IPS-NIHi7 (cell line): ENCODE data around the gene ABCD1.
A peak's percentile ranks its signal among the peaks of the same experiment; 100 is the strongest.

ENCODE experiments used
- DNase-seq: peaks from one replicate; pipeline ENCODE4 v3.0.0; 2012; ENCODE audit warnings: mixed read lengths; ENCODE audit errors: extremely low spot score

Gene ABCD1

DNA sequence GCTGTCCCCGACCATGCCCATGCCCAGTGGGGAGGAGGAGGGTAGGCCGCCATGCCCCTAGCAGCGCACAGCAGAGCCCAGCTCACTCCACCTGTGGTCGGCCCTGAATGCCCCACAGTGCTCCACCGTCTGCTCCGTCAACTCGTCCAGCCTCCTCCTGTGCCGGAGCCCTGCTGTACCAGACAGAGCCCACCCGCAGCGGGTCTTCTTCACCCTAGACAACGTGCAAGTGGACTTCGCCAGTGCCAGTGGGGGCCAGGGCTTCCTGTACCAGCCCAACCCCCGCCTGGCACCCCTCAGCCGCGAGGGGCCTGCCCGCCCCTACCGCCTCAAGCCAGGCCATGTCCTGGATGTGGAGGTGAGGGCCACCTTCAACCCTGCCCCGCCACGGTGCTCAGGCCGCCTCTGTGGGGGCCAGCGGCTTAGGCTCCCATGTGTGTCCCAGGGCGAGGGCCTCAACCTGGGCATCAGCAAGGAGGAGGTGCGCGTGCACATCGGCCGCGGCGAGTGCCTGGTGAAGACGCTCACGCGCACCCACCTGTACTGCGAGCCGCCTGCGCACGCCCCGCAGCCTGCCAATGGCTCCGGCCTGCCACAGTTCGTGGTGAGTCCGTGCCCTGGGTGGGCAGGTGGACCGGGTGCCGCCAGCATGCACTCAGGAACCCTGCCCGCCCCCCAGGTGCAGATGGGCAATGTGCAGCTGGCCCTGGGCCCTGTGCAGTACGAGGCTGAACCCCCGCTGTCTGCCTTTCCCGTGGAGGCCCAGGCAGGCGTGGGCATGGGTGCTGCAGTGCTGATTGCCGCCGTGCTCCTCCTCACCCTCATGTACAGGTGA is 49.3 kb downstream of the ABCD1 start:
- no peak for DNase-seq

DNA sequence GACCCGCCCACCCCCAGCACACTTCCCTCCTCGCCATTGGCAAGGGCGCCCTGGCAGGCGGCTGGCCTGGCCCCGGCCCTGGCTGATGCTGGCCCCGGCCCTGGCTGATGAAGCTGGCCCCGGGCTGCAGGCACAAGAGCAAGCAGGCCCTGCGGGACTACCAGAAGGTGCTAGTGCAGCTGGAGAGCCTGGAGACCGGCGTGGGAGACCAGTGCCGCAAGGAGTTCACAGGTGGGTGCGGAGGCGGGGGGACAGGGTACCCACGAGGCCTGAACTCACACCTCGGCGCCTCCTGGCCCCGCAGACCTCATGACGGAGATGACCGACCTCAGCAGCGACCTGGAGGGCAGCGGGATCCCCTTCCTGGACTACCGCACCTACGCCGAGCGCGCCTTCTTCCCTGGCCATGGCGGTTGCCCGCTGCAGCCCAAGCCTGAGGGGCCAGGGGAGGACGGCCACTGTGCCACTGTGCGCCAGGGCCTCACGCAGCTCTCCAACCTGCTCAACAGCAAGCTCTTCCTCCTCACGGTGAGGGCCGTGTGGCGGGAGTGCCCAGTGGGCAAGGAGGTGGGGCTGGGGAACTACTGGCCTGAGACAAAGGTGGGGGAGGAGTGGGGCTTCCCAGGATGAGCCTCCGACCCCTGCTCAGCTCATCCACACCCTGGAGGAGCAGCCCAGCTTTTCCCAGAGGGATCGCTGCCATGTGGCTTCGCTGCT is 50.1 kb downstream of the ABCD1 start:
- DNase-seq, result no peak

DNA sequence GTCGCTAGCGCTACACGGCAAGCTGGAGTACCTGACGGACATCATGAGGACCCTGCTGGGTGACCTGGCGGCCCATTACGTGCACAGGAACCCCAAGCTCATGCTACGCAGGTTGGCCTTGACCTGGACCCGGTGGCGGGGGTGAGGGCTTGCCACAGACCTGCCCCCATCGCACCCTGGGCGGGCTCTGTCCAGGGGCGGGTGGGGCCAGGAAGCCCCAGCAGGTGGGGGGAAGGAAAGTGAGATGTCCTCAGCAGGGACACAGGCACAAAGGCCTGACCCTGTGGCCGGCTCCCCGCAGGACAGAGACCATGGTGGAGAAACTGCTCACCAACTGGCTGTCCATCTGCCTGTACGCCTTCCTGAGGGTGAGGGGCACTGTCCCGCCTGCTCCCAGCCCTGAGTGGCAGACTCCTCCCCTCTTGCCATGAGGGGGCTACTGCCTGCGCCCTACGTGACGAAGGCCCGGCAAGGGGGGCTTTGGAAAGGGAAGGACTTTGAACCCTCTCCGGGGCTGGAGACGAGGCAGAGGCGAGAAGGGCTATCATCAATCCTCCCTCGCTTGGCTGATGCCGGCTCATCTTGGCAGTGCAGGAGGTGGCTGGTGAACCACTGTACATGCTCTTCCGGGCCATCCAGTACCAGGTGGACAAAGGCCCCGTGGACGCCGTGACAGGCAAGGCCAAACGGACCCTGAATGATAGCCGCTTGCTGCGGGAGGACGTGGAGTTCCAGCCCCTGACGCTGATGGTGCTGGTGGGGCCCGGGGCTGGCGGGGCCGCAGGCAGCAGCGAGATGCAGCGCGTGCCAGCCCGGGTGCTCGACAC is 50.9 kb downstream of the ABCD1 start:
- no peak for DNase-seq

DNA sequence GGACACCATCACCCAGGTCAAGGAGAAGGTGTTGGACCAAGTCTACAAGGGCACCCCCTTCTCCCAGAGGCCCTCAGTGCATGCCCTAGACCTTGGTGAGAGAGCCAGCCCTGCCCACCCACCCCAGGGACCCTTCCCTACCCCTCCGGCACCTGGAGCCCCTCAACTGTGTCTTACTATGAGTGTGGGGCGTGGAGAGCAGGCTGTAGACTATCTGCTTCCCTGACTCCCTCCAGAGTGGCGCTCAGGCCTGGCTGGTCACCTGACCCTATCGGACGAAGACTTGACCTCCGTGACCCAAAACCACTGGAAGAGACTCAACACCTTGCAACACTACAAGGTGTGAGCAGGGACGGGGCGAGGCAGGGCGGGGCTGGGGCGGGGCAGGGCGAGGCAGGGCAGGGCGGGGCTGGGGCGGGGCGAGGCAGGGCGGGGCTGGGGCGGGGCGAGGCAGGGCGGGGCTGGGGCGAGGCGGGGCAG is 51.5 kb downstream of the ABCD1 start:
- no peak for DNase-seq

DNA sequence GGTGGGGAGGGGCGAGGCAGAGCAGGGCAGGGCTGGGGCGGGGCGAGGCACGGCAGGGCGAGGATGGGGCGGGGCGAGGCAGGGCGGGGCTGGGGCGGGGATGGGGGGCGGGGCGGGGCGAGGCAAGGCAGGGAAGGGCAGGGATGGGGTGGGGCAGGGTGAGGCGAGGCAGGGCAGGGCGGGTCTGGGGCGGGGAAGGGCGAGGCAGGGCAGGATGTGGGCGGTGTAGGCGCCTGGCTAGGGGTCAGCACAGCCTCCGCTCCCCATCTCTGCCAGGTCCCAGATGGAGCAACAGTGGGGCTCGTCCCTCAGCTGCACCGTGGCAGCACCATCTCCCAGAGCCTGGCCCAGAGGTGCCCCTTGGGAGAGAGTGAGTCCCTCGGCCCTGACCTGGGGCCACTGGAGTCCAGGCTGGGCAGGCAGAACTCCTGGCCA is 52.0 kb downstream of the ABCD1 start:
- DNase-seq, result no peak

DNA sequence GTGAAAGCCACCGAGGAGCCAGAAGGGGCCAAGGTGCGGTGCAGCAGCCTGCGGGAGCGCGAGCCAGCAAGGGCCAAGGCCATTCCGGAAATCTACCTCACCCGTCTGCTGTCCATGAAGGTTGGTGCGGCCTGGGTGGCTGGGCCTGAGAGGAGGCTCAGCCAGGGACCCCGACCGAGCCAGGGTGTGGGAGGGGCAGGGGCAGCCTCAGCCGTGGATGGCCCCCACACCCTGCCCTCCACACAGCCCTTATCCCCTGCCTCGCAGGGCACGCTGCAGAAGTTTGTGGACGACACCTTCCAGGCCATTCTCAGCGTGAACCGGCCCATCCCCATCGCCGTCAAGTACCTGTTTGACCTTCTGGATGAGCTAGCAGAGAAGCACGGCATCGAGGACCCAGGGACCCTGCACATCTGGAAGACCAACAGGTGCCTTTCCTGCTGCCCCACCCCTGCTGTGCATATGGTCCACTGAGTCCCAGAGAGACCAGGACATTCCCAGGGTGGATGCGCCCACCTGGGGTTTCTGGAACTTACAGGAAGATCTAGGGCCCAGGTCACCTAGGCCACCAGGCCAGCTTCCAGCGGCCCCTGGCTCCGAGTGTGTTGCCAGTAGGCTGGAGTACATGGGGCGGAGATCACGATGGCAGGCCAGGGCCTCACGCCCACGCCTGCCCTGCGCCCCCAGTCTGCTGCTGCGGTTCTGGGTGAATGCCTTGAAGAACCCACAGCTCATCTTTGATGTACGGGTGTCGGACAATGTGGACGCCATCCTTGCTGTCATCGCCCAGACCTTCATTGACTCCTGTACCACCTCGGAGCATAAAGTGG is 52.8 kb downstream of the ABCD1 start:
- no peak for DNase-seq

DNA sequence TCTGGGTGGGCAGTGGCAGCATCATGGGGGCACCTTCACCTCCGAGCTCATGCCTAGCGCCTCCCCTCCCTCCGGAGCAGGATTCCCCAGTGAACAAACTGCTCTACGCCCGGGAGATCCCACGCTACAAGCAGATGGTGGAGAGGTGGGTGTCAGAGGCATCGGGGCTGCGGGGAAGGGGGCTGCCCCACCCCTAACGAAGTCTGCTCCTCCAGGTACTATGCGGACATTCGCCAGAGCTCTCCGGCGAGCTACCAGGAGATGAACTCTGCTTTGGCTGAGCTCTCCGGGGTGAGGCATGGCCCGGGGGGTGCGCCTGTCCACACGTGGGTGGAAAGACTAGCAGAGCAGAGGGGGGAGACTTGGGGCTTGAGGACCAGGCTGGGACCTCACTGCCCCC is 53.5 kb downstream of the ABCD1 start:
- no peak for DNase-seq

DNA sequence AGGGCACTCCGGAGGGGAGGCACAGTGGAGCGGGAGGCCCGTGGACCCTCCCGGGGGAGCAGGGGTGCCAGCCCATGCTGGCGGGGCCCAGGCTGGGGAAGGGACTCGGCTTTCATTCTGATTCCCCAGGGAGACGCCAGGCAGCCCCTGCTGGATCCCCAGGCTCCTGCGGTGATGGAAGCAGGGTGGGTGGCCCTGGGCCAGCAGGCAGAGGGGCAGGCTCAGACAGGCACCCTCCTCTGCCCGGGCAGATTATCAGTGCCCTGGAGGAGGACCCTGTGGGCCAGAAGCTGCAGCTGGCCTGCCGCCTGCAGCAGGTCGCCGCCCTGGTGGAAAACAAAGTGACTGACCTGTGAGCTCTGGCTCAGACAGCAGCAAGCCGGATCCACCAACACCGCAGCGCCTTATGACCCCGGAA is 54.0 kb downstream of the ABCD1 start:
- no peak for DNase-seq

DNA sequence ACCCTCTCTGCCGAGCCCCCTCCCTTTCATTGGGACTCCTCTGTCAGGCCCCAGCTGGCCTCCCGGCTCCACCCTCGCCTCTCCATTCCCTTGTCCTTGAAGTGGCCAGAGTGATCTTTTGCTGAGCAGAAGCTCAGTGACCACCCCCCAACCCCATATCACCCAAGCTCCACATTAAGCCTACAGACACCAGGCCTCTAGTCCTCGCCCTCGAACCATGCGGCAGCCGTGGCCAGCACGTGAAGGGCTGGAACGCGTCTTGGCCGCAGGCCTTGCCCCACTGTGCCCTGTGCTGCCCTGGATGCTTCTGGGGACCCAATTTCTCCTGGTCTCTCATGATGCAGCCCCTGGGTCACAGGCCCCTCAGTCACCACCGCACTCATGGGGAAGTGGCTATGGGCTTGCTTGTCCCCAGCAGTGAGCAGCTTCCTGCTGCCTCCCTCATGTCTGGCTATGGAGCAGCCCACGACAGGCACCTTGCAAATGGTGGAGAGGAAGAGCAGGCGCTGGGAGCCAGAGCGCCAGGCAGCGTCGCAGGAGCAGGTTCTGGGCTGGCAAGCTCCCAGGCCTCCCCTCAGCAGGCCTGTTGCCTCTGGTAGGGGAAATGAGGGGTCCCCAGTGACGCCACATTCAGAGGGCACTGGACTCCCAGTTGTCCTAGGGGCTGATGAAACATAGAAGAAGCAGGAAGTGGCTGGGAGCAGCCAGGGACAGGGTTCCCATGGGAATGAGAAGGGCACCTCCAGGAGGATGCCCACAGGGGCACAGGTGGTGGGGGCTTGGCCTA is 55.4 kb downstream of the ABCD1 start:
- DNase-seq, result no peak

DNA sequence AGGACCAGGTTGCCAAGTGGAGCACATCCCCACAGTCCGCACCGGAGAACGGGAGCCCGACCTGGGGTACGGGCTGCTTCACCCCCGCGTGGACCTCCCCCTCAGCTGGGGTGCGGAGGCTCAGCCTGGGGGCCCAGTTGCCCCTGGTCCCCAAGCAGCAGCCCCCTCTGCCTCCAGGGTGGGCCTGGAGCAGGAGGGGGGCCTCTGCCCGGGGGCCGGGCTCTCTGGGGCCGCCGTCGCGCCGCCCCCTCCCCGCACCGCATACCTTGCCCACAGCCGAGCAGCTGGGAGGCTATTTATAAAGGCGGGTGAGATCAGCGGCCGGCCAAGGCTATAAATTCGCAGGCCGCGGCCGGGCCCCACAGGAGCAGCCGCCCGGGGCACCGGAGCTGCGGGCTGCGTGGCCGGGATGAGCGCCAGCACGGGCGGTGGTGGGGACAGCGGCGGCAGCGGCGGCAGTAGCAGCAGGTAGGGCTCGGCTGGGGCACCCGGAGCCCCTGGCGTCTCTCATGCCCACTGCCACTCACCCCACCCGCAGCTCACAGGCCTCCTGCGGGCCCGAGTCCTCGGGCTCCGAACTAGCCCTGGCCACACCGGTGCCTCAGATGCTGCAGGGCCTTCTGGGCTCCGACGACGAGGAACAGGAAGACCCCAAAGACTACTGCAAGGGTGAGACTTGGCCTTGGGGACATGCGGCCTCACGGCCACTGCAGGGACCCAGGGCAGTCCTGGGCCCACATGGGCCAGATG is 56.2 kb downstream of the ABCD1 start, which contains the start of gene SRPK3:
SRPK3 (plus strand) TSS at position 364 of the 750 bp plus-strand sequence; CDS start at position 410, 46 bp downstream.
- DNase-seq, result no peak

DNA sequence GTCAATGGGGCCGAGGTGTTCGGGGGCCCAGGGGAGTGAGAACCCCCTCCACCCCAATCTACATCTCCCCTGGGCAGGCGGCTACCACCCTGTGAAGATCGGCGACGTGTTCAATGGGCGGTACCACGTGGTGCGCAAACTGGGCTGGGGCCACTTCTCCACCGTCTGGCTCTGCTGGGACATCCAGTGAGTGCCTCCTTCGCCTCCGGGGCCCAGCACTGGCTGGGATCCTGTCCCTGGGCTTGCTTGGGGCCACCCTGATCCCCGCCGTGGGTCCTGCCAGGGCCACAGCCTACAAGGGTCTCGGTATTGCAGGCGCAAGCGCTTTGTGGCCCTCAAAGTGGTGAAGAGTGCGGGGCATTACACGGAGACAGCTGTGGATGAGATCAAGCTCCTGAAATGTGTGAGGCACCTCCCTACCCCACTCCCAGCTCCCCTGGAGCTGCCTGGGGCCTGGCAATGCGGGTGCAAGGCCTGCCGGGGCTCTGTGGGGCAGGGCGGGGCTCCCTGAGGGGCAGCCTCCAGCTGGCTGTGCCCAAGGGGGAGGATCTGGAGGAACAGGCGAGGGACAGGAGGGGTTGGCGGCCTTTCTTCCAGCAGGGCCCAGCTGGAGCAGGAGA is 56.9 kb downstream of the ABCD1 start:
- no peak for DNase-seq

DNA sequence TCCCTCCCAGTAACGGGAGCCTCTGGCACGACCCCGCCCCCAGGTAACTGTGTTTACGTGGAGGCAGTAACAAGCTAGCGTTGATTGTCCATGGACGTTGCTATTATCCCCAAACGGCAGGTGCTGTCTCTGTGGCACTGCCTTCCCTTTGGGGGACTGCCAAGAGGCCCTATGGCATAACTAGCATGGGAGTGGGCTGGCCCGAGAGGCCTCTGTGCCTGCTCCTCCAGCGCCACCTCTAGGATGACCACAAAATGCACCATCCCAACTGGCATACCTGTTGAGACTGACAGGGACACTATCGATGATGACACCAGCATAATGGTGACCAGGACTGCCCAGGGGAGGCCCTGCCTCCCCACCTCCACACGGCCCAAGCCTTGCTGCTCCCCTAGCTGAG is 57.7 kb downstream of the ABCD1 start:
- peak; percentile 50 for DNase-seq

DNA sequence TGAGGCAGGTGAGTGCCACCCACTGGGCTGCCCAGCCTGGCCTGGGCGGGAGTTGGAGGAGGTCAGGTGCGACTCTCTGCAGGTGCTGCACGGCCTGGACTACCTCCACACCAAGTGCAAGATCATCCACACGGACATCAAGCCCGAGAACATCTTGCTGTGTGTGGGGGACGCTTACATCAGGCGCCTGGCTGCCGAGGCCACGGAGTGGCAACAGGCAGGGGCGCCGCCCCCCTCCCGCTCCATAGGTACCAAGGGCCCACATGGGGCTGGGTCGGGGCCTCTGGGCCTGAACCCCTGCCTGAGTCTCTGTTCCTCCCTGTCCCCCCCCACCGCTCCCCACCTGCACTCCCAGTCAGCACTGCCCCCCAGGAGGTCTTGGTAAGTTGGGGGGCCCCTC is 58.2 kb downstream of the ABCD1 start:
- no peak for DNase-seq

DNA sequence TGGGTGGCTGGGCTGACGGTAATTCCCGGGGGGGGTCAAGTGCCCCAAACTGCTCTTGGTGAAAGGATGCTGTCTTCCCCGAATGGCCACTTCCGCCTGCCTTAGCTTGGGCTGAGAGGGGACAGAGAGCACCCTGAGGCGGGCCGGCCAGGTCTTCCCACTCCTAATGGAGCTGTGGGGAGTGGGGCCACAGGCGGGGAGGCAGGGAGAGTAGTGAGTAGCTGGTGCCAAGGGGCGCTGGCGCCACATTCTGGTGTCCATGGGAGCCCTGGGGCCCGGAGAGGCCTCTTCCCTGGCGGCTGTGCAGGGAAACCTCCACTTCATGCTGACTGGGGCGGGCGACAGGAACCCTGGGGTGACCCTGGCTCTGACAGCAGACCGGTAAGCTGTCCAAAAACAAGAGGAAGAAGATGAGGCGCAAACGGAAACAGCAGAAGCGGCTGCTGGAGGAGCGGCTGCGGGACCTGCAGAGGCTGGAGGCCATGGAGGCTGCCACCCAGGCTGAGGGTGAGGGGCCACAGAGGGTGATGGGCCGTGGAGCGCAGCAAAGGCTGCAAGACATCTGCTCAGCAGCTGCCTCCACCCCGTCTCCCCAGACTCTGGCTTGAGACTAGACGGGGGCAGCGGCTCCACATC is 58.8 kb downstream of the ABCD1 start:
- DNase-seq, result no peak

DNA sequence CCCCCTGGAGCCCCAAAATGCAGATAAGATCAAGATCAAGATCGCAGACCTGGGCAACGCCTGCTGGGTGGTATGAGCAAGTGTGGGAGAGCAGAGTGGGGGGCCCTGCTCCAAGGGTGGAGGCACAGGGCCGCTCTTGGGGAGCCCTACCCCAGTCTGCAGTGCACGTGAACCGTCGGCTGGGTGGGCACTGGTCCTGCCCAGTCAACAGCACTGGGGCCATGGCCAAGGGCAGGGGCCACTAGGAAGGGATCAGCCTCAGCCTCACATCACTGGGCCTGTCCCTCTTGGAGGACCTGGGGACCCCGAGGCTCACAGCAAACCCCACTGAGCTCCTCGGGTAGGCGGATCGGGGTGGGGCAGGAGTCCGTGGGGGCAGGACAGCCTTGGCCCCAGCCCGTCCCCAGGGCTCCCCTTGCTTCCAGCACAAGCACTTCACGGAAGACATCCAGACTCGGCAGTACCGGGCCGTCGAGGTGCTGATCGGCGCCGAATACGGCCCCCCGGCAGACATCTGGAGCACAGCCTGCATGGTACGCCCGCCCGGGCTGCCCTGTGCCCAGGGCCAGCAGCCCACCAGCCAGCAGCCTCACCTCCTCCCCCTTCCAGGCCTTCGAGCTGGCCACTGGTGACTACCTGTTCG is 59.8 kb downstream of the ABCD1 start:
- DNase-seq, result no peak

DNA sequence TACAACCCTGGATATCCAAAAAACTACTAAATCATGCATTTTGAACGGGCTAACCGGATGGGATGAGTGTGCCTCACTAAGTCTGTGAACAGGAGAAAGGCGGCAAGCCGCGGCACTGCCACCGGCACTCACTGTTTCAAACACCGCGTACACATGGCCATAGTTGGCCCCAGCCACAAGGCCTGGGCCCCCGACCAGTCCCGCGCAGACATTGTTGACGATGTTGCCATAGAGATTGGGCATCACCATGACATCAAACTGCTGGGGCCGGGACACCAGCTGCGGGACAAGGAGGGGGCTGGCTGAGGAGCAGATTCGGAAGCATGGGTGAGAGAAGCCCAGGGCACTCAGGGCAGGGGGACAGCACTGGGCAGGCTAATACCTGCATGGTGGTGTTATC is 62.0 kb downstream of the ABCD1 start:
- DNase-seq, result no peak

DNA sequence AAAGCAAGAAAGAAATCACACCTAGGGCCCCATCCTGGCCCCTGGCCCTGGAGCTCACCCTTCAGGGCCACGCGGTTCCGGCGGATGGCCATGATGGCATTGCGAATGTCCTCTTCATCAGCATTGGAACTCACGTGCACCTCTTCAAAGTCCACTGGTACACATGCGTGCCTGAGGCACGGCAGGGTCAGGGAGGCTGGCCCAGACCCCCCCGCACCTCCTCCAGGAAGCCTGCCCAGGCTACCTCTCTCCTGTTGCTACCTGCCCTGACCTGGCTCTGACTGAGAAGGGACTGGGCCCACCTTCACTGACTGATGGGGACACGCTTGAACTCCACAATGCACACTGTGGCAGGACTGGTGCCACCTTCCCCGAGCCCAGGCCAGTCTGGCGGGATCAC is 65.0 kb downstream of the ABCD1 start:
- no peak for DNase-seq
